Activated CD4-positive, alpha-beta T cell treated with anti-CD3 and anti-CD28 coated beads, Interleukin-2, amount 50 U/mL, for 24 hours (primary cell): ENCODE measurements around the gene SDHAF2.
"Not testable (repeated sequence)": the region's sequence is repeated elsewhere in the genome, so short reads cannot be mapped to it uniquely, and the experiment has no call there.

Experiments used
- DNase-seq, 2 donors: peaks; one replicate each; pipeline ENCODE4 v3.0.0-alpha.2; 2020; ENCODE audit warnings: low read depth in 1 of 2, low spot score in 1 of 2

Gene SDHAF2

GRCh38 chr11:61429691-61430582 lies at the start of gene SDHAF2, which contains the start of gene CPSF7:
Gene SDHAF2, plus strand, starts transcription at chr11:61430124. Its CDS starts 23 bp downstream, at chr11:61430147.
Gene CPSF7, minus strand, starts transcription at chr11:61429975. Its CDS starts 740 bp downstream, at chr11:61429235.
- peak; percentile 96 to 97 for DNase-seq

GRCh38 chr11:61380884-61381283 lies 49.0 kb upstream of the SDHAF2 start:
- no peak for DNase-seq

GRCh38 chr11:61383859-61384258 lies 46.1 kb upstream of the SDHAF2 start:
- DNase-seq: not testable (repeated sequence)

- no peak for DNase-seq
These were observed 45.4 kb upstream of the SDHAF2 start for GRCh38 chr11:61384271-61385242.

- no peak for DNase-seq
These were observed 39.8 kb upstream of the SDHAF2 start for GRCh38 chr11:61390161-61390560.

- no peak for DNase-seq
These were observed 36.8 kb upstream of the SDHAF2 start for GRCh38 chr11:61392981-61393595.

GRCh38 chr11:61401173-61401572 lies 28.8 kb upstream of the SDHAF2 start:
- no peak for DNase-seq

- DNase-seq: no peak
These were observed 28.4 kb upstream of the SDHAF2 start for GRCh38 chr11:61401573-61401972.

- DNase-seq: no peak
These were observed 26.3 kb upstream of the SDHAF2 start for GRCh38 chr11:61403658-61404057.

GRCh38 chr11:61404103-61404502 lies 25.8 kb upstream of the SDHAF2 start:
- no peak for DNase-seq

GRCh38 chr11:61404641-61405040 lies 25.3 kb upstream of the SDHAF2 start:
- no peak for DNase-seq

GRCh38 chr11:61406067-61406466 lies 23.9 kb upstream of the SDHAF2 start:
- no peak for DNase-seq

GRCh38 chr11:61406991-61407728 lies 22.8 kb upstream of the SDHAF2 start:
- DNase-seq: no peak

GRCh38 chr11:61411589-61411988 lies 18.3 kb upstream of the SDHAF2 start:
- no peak for DNase-seq

GRCh38 chr11:61413496-61413895 lies 16.4 kb upstream of the SDHAF2 start:
- no peak for DNase-seq

- no peak for DNase-seq
These were observed 15.4 kb upstream of the SDHAF2 start for GRCh38 chr11:61414547-61414946.

- DNase-seq: no peak
These were observed 14.5 kb upstream of the SDHAF2 start for GRCh38 chr11:61415381-61415780.

- DNase-seq: no peak
These were observed 13.0 kb upstream of the SDHAF2 start for GRCh38 chr11:61416941-61417340.

- DNase-seq: no peak
These were observed 12.3 kb upstream of the SDHAF2 start for GRCh38 chr11:61417670-61418069.

GRCh38 chr11:61418136-61418535 lies 11.8 kb upstream of the SDHAF2 start:
- DNase-seq: no peak
